Lung (tissue), 12 donors: ENCODE data around the gene ID3. TPM values are rescaled to one million over a fixed set of nuclear protein-coding genes. Genes with fewer than 3 reads are reported as not detected.

ENCODE experiments used
- ATAC-seq: fragments of 200-7000 bp; cut with Tn5 transposase; one replicate; pipeline ENCODE4 v1.9.1; 2020; ENCODE audit warnings: moderate number of reproducible peaks; ENCODE audit not compliant: insufficient read depth, low FRiP score
- DNase-seq, 3 donors: peaks; one replicate each; pipeline ENCODE4 v3.0.0-alpha.2; 2013 to 2017
- H3K27ac ChIP-seq, 2 donors: one replicate each; pipeline ENCODE4 v1.5.1; 2013; ENCODE audit warnings: mild to moderate bottlenecking in 2 of 2, moderate library complexity in 2 of 2, control low read depth in 1 of 2, inconsistent platforms in 1 of 2, low read depth in 1 of 2, low read length in 1 of 2
- H3K27me3 ChIP-seq, 3 donors: one replicate each; pipeline ENCODE4 v1.5.1; 2013; ENCODE audit warnings: low read length in 2 of 3; ENCODE audit not compliant: control insufficient read depth in 3 of 3, insufficient read depth in 3 of 3
- H3K36me3 ChIP-seq, 4 donors: one replicate each; pipeline ENCODE4 v1.5.1; 2013; ENCODE audit warnings: low read length in 4 of 4, mild to moderate bottlenecking in 1 of 4, moderate library complexity in 1 of 4; ENCODE audit not compliant: control insufficient read depth in 4 of 4, insufficient read depth in 4 of 4
- H3K4me1 ChIP-seq, 5 donors: one replicate each; pipeline ENCODE4 v1.5.1; 2013; ENCODE audit warnings: low read length in 5 of 5, mild to moderate bottlenecking in 2 of 5, moderate library complexity in 1 of 5; ENCODE audit not compliant: control insufficient read depth in 5 of 5, insufficient read depth in 5 of 5
- H3K4me3 ChIP-seq: one replicate; pipeline ENCODE4 v1.5.1; 2013; ENCODE audit warnings: mild to moderate bottlenecking, control low read depth, moderate library complexity
- H3K9ac ChIP-seq, 2 donors: one replicate each; pipeline ENCODE4 v1.5.1; 2013; ENCODE audit warnings: low read length in 2 of 2, control low read depth in 1 of 2; ENCODE audit not compliant: insufficient read depth in 1 of 2
- H3K9me3 ChIP-seq, 4 donors: one replicate each; pipeline ENCODE4 v1.5.1; 2013; ENCODE audit warnings: low read length in 3 of 4, mild to moderate bottlenecking in 1 of 4, moderate library complexity in 1 of 4; ENCODE audit not compliant: control insufficient read depth in 4 of 4, insufficient read depth in 3 of 4
- WGBS, 2 donors: extraction: QIAGEN DNeasy Blood & Tissue Kit; methylation state at CpG; one replicate each; pipeline ENCODE4 v1.1.7; 2013; 5-methylcytosine and 5-hydroxymethylcytosine counted together
- polyA plus RNA-seq, 2 donors: library from polyadenylated mRNA; stranded (reverse); fragments of 200-250 nt; gene quantifications; one replicate each; pipeline ENCODE4 v1.2.1, GENCODE V29; 2013
- total RNA-seq, 2 donors: library from RNA; depleted of rRNA in 1 of 2; stranded (reverse); fragments of >200 nt in 1 of 2; gene quantifications; one replicate each; pipeline ENCODE4 v1.2.1, GENCODE V29; 2014 to 2021
- TF ChIP-seq, protein P1 (sequence below): IDR thresholded peaks from 2 replicates; pipeline ENCODE4 v1.5.1; 2012; ENCODE audit warnings: mild to moderate bottlenecking; ENCODE audit errors: control extremely low read depth, extremely low read depth
- donor health status: control.
- donor health status: control.
- donor health status: Bipolar disorder and iron deficiency.
- donor health status: healthy.
- donor health status: DM: yes; HTN: yes; CAD: no.

The ID3 gene
- total and polyA plus RNA-seq, 4 donors: 119 to 275 (median 163) TPM

DNA sequence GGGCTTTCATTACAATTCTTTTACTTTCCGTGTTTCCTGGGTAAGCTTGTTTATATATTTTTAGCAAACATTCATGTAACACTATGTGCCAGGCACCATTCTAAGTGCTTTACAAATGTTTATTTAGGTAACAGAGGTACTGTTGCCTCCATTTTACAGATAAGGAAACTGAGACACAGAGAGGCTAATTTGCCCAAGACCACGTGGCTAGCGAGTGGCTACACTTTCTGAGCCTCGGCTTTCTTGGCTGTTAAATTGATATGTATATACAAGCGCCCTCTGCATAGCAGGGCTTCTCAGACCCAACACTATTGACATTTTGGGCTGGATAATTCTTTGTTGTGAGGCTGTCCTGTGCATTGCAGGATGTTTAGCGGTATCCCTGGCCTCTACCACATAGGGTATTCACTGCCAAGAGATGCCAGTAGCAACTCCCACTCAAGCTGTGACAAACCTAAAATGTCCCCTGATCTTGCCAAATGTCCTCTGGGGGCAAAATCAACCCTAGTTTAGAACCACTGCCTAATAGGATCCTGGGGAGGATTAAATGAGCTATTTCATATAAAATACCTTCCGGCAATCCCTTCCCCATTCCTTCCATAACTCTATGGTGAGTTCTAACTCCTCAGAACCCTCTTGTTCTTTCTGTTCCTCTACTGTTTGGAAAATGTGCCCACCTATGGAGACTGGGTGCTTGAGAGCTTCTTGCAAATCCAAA lies 17.2 kb upstream of the ID3 start:
- H3K4me3 ChIP-seq: no peak overlapping the region
- DNase-seq: no peak

DNA sequence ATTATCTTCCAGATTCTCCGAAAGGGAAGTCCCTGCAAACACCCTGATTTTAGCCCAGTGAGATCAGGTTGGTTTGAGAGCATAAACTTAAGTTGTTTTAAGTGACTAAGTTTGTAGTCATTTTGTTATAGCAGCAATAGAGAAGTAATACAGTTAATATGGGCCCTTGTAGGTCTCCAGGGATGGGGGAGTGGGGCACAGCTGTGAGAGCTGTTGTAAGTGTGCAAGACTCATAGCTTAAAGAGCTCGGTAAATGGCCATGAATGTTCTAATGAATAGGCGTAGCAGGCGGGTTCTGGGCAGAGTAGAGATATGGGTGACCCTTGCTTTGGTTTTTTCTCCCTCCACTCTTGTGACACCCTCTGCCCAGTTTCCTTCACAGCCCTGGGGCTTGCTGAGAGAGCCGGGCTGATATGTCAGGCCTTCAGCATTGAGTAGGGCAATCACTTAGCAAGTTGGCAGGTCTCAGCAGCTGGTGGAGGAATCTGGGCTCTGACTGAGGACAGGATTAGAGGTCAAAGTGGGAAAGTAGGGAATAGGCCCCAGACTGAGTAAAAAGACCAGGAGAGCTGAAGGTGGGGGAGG lies 16.0 kb upstream of the ID3 start:
- 75 to 78% methylated on average over 5 of the region's 5 CpGs for WGBS, 2 donors
- no peaks in the 10 kb centered on the region for H3K36me3 ChIP-seq
- H3K4me1 ChIP-seq: peaks cover 0 to 14% (median 5%) of the 10 kb centered on the region in 5 donors
- no peaks in the 10 kb centered on the region for H3K9me3 ChIP-seq
- TF ChIP-seq, protein P1, sequence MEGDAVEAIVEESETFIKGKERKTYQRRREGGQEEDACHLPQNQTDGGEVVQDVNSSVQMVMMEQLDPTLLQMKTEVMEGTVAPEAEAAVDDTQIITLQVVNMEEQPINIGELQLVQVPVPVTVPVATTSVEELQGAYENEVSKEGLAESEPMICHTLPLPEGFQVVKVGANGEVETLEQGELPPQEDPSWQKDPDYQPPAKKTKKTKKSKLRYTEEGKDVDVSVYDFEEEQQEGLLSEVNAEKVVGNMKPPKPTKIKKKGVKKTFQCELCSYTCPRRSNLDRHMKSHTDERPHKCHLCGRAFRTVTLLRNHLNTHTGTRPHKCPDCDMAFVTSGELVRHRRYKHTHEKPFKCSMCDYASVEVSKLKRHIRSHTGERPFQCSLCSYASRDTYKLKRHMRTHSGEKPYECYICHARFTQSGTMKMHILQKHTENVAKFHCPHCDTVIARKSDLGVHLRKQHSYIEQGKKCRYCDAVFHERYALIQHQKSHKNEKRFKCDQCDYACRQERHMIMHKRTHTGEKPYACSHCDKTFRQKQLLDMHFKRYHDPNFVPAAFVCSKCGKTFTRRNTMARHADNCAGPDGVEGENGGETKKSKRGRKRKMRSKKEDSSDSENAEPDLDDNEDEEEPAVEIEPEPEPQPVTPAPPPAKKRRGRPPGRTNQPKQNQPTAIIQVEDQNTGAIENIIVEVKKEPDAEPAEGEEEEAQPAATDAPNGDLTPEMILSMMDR: no peak
- no peak overlapping the region for H3K4me3 ChIP-seq
- H3K27ac ChIP-seq: peak overlapping the region in 1 of 2 donors; percentile 70
- ATAC-seq (no peak), DNase-seq (no peak)
- H3K27me3 ChIP-seq: no peaks in the 10 kb centered on the region
- no peak overlapping the region for H3K9ac ChIP-seq

More for the DNA sequence above, 17.2 kb upstream of the ID3 start:
- TF ChIP-seq, protein P1: no peak
- Histone ChIP-seq H3K9me3 (no peaks in the 10 kb centered on the region), H3K4me1 (peaks cover 0 to 14% (median 12%) of the 10 kb centered on the region in 5 donors), H3K36me3 (no peaks in the 10 kb centered on the region), H3K27ac (peak overlapping the region; percentile 26 to 92), H3K9ac (no peak overlapping the region), H3K27me3 (no peaks in the 10 kb centered on the region)
- 73 to 84% methylated on average over 7 of the region's 7 CpGs for WGBS, 2 donors
- no peak for ATAC-seq

DNA sequence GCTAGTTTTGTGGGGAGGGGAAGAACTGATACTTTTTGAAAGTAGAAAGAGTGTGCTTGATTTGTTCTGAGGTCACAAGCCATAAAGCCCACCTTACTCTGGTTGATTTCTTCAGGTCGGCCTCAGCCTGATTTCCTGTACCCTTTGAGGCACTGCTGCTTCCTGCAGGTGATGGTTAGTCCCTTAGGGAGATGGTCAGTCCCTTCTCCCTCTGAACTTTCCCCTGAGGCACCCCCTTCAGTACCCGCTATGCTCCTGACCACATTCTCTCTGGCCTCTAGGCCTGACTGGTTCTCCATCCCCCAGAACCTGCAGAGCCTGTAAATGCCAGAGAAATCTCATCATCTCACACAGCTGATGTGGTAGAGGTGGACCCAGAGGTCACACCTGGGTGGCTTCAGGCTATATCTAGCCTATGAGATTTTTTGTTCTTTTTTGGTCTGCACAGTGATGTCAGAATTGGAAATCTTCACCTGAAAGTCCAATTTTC lies 15.0 kb upstream of the ID3 start:
- Histone ChIP-seq H3K9me3 (no peaks in the 10 kb centered on the region), H3K36me3 (no peaks in the 10 kb centered on the region), H3K4me1 (peaks cover 0 to 14% (median 11%) of the 10 kb centered on the region in 5 donors), H3K9ac (no peak overlapping the region), H3K27me3 (no peaks in the 10 kb centered on the region), H3K27ac (no peak overlapping the region), H3K4me3 (no peak overlapping the region)
- ATAC-seq (no peak), DNase-seq (no peak)
- TF ChIP-seq, protein P1: no peak
- WGBS, 2 donors: 80 to 90% methylated on average over 2 of the region's 2 CpGs
